CD14-positive monocyte (primary cell): ENCODE measurements around the gene CDKAL1. TPM values are rescaled to one million over a fixed set of nuclear protein-coding genes. Genes with fewer than 3 reads are reported as not detected.

ENCODE experiments used
- DNase-seq, 3 donors: peaks; one replicate each; pipeline ENCODE4 v3.0.0-alpha.2; 2011 to 2022
- H2AFZ ChIP-seq: 2 replicates; pipeline ENCODE4 v1.6.0; 2012; ENCODE audit warnings: mild to moderate bottlenecking, low read depth, low read length, inconsistent platforms; ENCODE audit not compliant: insufficient read depth, poor library complexity, severe bottlenecking
- H3K27ac ChIP-seq, 2 donors: 1 replicate in 1 of 2; 2 replicates in 1 of 2; pipeline ENCODE4 v1.5.1; 2012 to 2013; ENCODE audit warnings: low read length in 2 of 2, control low read depth in 1 of 2, inconsistent platforms in 1 of 2, low read depth in 1 of 2, mild to moderate bottlenecking in 1 of 2
- H3K27me3 ChIP-seq, 2 donors: one replicate each; pipeline versions ENCODE4 v1.6.0 to v1.6.1; 2011 to 2013; ENCODE audit warnings: low read length in 2 of 2; ENCODE audit not compliant: control insufficient read depth in 2 of 2, insufficient read depth in 2 of 2
- H3K36me3 ChIP-seq, 2 donors: replicated peaks in 1 of 2; 1 replicate in 1 of 2; 2 replicates in 1 of 2; pipeline versions ENCODE4 v1.5.1 to v1.6.1; 2012 to 2013; ENCODE audit warnings: low read length in 2 of 2, control low read depth in 1 of 2, inconsistent platforms in 1 of 2, mild to moderate bottlenecking in 1 of 2; ENCODE audit not compliant: insufficient read depth in 2 of 2, control insufficient read depth in 1 of 2
- H3K4me1 ChIP-seq, 2 donors: 1 replicate in 1 of 2; 2 replicates in 1 of 2; pipeline versions ENCODE4 v1.5.1 to v1.6.1; 2012 to 2013; ENCODE audit warnings: low read length in 2 of 2, control low read depth in 1 of 2, inconsistent platforms in 1 of 2, mild to moderate bottlenecking in 1 of 2, moderate library complexity in 1 of 2; ENCODE audit not compliant: insufficient read depth in 2 of 2, control insufficient read depth in 1 of 2
- H3K4me2 ChIP-seq: replicated peaks from 2 replicates; pipeline ENCODE3; 2012; ENCODE audit warnings: low read length, moderate library complexity, mild to moderate bottlenecking; ENCODE audit not compliant: poor library complexity, severe bottlenecking; ENCODE audit errors: extremely low read depth
- H3K4me3 ChIP-seq, 3 experiments: fragments of 200-600 bp in 1 of 3; sonication (generic) in 1 of 3; replicated peaks in 1 of 3; 1 replicate in 2 of 3; 2 replicates in 1 of 3; pipeline ENCODE4 v1.5.1; 2011 to 2013; ENCODE audit warnings: low read length in 3 of 3, mild to moderate bottlenecking in 3 of 3, control low read depth in 2 of 3, low read depth in 2 of 3, inconsistent platforms in 1 of 3, moderate library complexity in 1 of 3
- H3K79me2 ChIP-seq: 2 replicates; pipeline ENCODE4 v1.6.0; 2012; ENCODE audit warnings: mild to moderate bottlenecking, control low read depth, inconsistent platforms, low read length, moderate library complexity; ENCODE audit not compliant: insufficient read depth
- H3K9ac ChIP-seq: 2 replicates; pipeline ENCODE4 v1.6.0; 2017; ENCODE audit warnings: low read length, mild to moderate bottlenecking; ENCODE audit not compliant: insufficient read depth, poor library complexity, severe bottlenecking
- H3K9me3 ChIP-seq, 2 donors: replicated peaks in 1 of 2; 1 replicate in 1 of 2; 2 replicates in 1 of 2; pipeline versions ENCODE4 v1.5.1 to v1.6.1; 2012 to 2013; ENCODE audit warnings: low read length in 2 of 2, control low read depth in 1 of 2; ENCODE audit not compliant: control insufficient read depth in 1 of 2, insufficient read depth in 1 of 2
- H4K20me1 ChIP-seq: 2 replicates; pipeline ENCODE4 v1.6.0; 2012; ENCODE audit warnings: mild to moderate bottlenecking, low read length, control low read depth, moderate library complexity; ENCODE audit not compliant: insufficient read depth
- H3K27ac Mint-ChIP-seq, 7 donors: one replicate each; pipeline ENCODE4 v1.8.0; 2020; ENCODE audit warnings: mild to moderate bottlenecking in 7 of 7, mixed read lengths in 7 of 7, moderate library complexity in 6 of 7, inconsistent platforms in 2 of 7
- H3K27me3 Mint-ChIP-seq, 3 donors: one replicate each; pipeline ENCODE4 v1.8.0; 2021 to 2022; ENCODE audit warnings: low read depth in 3 of 3, mild to moderate bottlenecking in 3 of 3, mixed read lengths in 3 of 3, moderate library complexity in 3 of 3, inconsistent platforms in 1 of 3
- H3K36me3 Mint-ChIP-seq, 2 donors: one replicate each; pipeline ENCODE4 v1.8.0; 2020; ENCODE audit warnings: mixed read lengths in 2 of 2, inconsistent platforms in 1 of 2, mild to moderate bottlenecking in 1 of 2
- H3K4me1 Mint-ChIP-seq: one replicate; pipeline ENCODE4 v1.8.0; 2020; ENCODE audit warnings: mild to moderate bottlenecking, mixed read lengths
- H3K4me3 Mint-ChIP-seq, 2 donors: one replicate each; pipeline ENCODE4 v1.8.0; 2020; ENCODE audit warnings: mild to moderate bottlenecking in 2 of 2, mixed read lengths in 2 of 2, moderate library complexity in 1 of 2
- H3K9me3 Mint-ChIP-seq, 7 donors: one replicate each; pipeline ENCODE4 v1.8.0; 2020 to 2022; ENCODE audit warnings: mixed read lengths in 7 of 7, mild to moderate bottlenecking in 6 of 7, moderate library complexity in 6 of 7, inconsistent platforms in 2 of 7
- CTCF ChIP-seq: fragments of 200-600 bp; IDR thresholded peaks from one replicate; pipeline ENCODE4 v1.8.0; 2022; ENCODE audit warnings: antibody characterized with exemption, mild to moderate bottlenecking
- WGBS: methylation state at CpG from one replicate; pipeline ENCODE4 v1.1.5; 2013; ENCODE audit warnings: missing lambda C conversion rate; ENCODE audit not compliant: insufficient coverage; 5-methylcytosine and 5-hydroxymethylcytosine counted together
- intact Hi-C, 2 donors: fragments of 100-400 bp; cut with micrococcal nuclease; formaldehyde crosslinking; loops; one replicate each; pipeline versions ENCODE4 v1.15.0 to v1.15.1; 2023
- polyA plus RNA-seq, 3 donors: library from polyadenylated mRNA; depleted of rRNA in 1 of 3; unstranded in 2 of 3; stranded (reverse) in 1 of 3; fragments of 300-500 nt in 2 of 3; fragments of >200 nt in 1 of 3; fragmentation: Illumina TruSeq in 2 of 3; gene quantifications; 1 replicate in 2 of 3; 2 replicates in 1 of 3; pipeline ENCODE4 v1.2.3, GENCODE V29; 2012 to 2021

CDKAL1 gene
- polyA plus RNA-seq, 3 donors = 3.2 to 12.4 (median 8.3) TPM

GRCh38 chr6:20669571-20670314, 135.5 kb downstream of the CDKAL1 start:
- no peaks in the 10 kb centered on the region for H3K79me2 ChIP-seq
- H3K27ac Mint-ChIP-seq = no peak overlapping the region
- peaks cover 0 to 5% of the 10 kb centered on the region in 2 donors for H3K9me3 ChIP-seq
- H3K9me3 Mint-ChIP-seq = peaks cover 0 to 9% (median 3%) of the 10 kb centered on the region in 7 donors
- H3K36me3 Mint-ChIP-seq = peaks cover 5 to 7% of the 10 kb centered on the region in 2 donors
- no peaks in the 10 kb centered on the region for H3K4me1 ChIP-seq
- no peak overlapping the region for H3K27ac ChIP-seq
- no peak overlapping the region for H3K9ac ChIP-seq
- no peak overlapping the region for H3K4me2 ChIP-seq
- intact Hi-C loops = no loop called here
- 13% methylated on average over 2 of the region's 6 CpGs for WGBS
- no peak overlapping the region for H3K4me3 ChIP-seq
- H3K4me3 Mint-ChIP-seq = no peak overlapping the region
- no peaks in the 10 kb centered on the region for H3K27me3 Mint-ChIP-seq
- no peaks in the 10 kb centered on the region for H4K20me1 ChIP-seq
- H3K27me3 ChIP-seq = no peaks in the 10 kb centered on the region
- TF ChIP-seq CTCF = no peak
- no peaks in the 10 kb centered on the region for H3K36me3 ChIP-seq
- DNase-seq = peak in 1 of 3 donors; percentile 15
- peaks cover 2% of the 10 kb centered on the region for H3K4me1 Mint-ChIP-seq
- H2AFZ ChIP-seq = no peak overlapping the region

GRCh38 chr6:20670750-20671149, 136.5 kb downstream of the CDKAL1 start:
- Mint-ChIP-seq H3K36me3 (peaks cover 5 to 6% of the 10 kb centered on the region in 2 donors), H3K9me3 (peaks cover 0 to 9% (median 3%) of the 10 kb centered on the region in 7 donors), H3K27ac (no peak overlapping the region), H3K4me1 (peaks cover 2% of the 10 kb centered on the region), H3K4me3 (no peak overlapping the region), H3K27me3 (no peaks in the 10 kb centered on the region)
- no peak for TF ChIP-seq CTCF
- H3K9me3 ChIP-seq = peaks cover 0 to 5% of the 10 kb centered on the region in 2 donors
- no peak overlapping the region for H3K27ac ChIP-seq
- H3K4me1 ChIP-seq = no peaks in the 10 kb centered on the region
- no CpG with 5 or more reads among the region's 2 CpGs for WGBS
- H2AFZ ChIP-seq = no peak overlapping the region
- no peak overlapping the region for H3K9ac ChIP-seq
- H3K4me3 ChIP-seq = no peak overlapping the region
- DNase-seq = no peak
- no peaks in the 10 kb centered on the region for H3K36me3 ChIP-seq
- no peaks in the 10 kb centered on the region for H3K79me2 ChIP-seq
- intact Hi-C loops = no loop called here
- H3K27me3 ChIP-seq = no peaks in the 10 kb centered on the region
- H3K4me2 ChIP-seq = no peak overlapping the region
- no peaks in the 10 kb centered on the region for H4K20me1 ChIP-seq
